H9 (cell line): ENCODE data around the gene RNU6-9. TPM values are rescaled to one million over a fixed set of nuclear protein-coding genes. Genes with fewer than 3 reads are reported as not detected.

ENCODE experiments used
- DNase-seq: peaks from one replicate; pipeline ENCODE4 v3.0.0-alpha.2; 2017
- H2AFZ ChIP-seq: one replicate; pipeline ENCODE4 v1.6.1; 2013; ENCODE audit warnings: mild to moderate bottlenecking, low read length, control low read depth, moderate library complexity
- H2AK5ac ChIP-seq: 2 replicates; pipeline ENCODE4 v1.6.1; 2013; ENCODE audit warnings: low read length, control low read depth, mixed read lengths; ENCODE audit not compliant: insufficient read length
- H2BK120ac ChIP-seq: one replicate; pipeline ENCODE4 v1.6.1; 2013; ENCODE audit warnings: low read depth, mild to moderate bottlenecking, low read length, control low read depth, inconsistent platforms; ENCODE audit not compliant: poor library complexity, severe bottlenecking
- H2BK12ac ChIP-seq: 2 replicates; pipeline ENCODE4 v1.6.1; 2013; ENCODE audit warnings: low read length, control low read depth, mixed read lengths, low read depth; ENCODE audit not compliant: insufficient read length
- H2BK15ac ChIP-seq: 2 replicates; pipeline ENCODE4 v1.6.1; 2013; ENCODE audit warnings: low read depth, low read length, control low read depth
- H2BK20ac ChIP-seq: one replicate; pipeline ENCODE4 v1.6.1; 2013; ENCODE audit warnings: low read depth, mild to moderate bottlenecking, low read length, control low read depth, inconsistent platforms; ENCODE audit not compliant: poor library complexity, severe bottlenecking
- H2BK5ac ChIP-seq: 2 replicates; pipeline ENCODE4 v1.6.1; 2013; ENCODE audit warnings: low read length, control low read depth, mixed read lengths; ENCODE audit not compliant: insufficient read length
- H3K14ac ChIP-seq: 2 replicates; pipeline ENCODE4 v1.6.1; 2013; ENCODE audit warnings: low read length, control low read depth; ENCODE audit not compliant: insufficient read depth
- H3K18ac ChIP-seq: 2 replicates; pipeline ENCODE4 v1.6.1; 2013; ENCODE audit warnings: low read depth, mild to moderate bottlenecking, mixed read lengths, low read length, control low read depth; ENCODE audit not compliant: insufficient read length
- H3K23ac ChIP-seq: 2 replicates; pipeline ENCODE4 v1.6.1; 2013; ENCODE audit warnings: low read length, control low read depth, mixed read lengths, low read depth; ENCODE audit not compliant: insufficient read length
- H3K23me2 ChIP-seq: 2 replicates; pipeline ENCODE4 v1.6.1; 2013; ENCODE audit warnings: low read depth, mild to moderate bottlenecking, mixed read lengths, low read length, control low read depth; ENCODE audit not compliant: insufficient read length, poor library complexity, severe bottlenecking
- H3K27ac ChIP-seq: 2 replicates; pipeline ENCODE4 v1.5.1; 2013; ENCODE audit warnings: low read length, control low read depth, mixed read lengths, low read depth; ENCODE audit not compliant: insufficient read length
- H3K27me3 ChIP-seq: 2 replicates; pipeline ENCODE4 v1.6.1; 2013; ENCODE audit warnings: low read length, control low read depth, inconsistent platforms; ENCODE audit not compliant: insufficient read depth
- H3K4ac ChIP-seq: 2 replicates; pipeline ENCODE4 v1.6.1; 2013; ENCODE audit warnings: low read depth, mild to moderate bottlenecking, control low read depth, inconsistent platforms, low read length, moderate library complexity
- H3K4me1 ChIP-seq: 2 replicates; pipeline ENCODE4 v1.6.1; 2013; ENCODE audit warnings: low read length, control low read depth, inconsistent platforms; ENCODE audit not compliant: insufficient read depth
- H3K4me2 ChIP-seq: 2 replicates; pipeline ENCODE4 v1.6.1; 2013; ENCODE audit warnings: low read length, control low read depth, mixed read lengths; ENCODE audit not compliant: insufficient read length, insufficient read depth
- H3K56ac ChIP-seq: 2 replicates; pipeline ENCODE4 v1.6.1; 2013; ENCODE audit warnings: low read depth, mild to moderate bottlenecking, mixed read lengths, low read length, control low read depth; ENCODE audit not compliant: insufficient read length
- H3K79me1 ChIP-seq: 2 replicates; pipeline ENCODE4 v1.6.1; 2013; ENCODE audit warnings: low read depth, mild to moderate bottlenecking, moderate library complexity, low read length, control low read depth, inconsistent platforms; ENCODE audit not compliant: insufficient read depth, poor library complexity, severe bottlenecking
- H3K79me2 ChIP-seq: 2 replicates; pipeline ENCODE4 v1.6.1; 2013; ENCODE audit warnings: low read length, control low read depth, inconsistent platforms; ENCODE audit not compliant: insufficient read depth
- H3K9ac ChIP-seq: 2 replicates; pipeline ENCODE4 v1.6.1; 2013; ENCODE audit warnings: low read length, control low read depth, mixed read lengths; ENCODE audit not compliant: insufficient read length; ENCODE audit errors: extremely low read depth
- H3K9me3 ChIP-seq: one replicate; pipeline ENCODE4 v1.6.1; 2013; ENCODE audit warnings: low read depth, low read length, inconsistent platforms; ENCODE audit not compliant: control insufficient read depth
- H3T11ph ChIP-seq: one replicate; pipeline ENCODE4 v1.6.1; 2013; ENCODE audit warnings: mild to moderate bottlenecking, low read length, control low read depth, inconsistent platforms
- H4K20me1 ChIP-seq: one replicate; pipeline ENCODE4 v1.6.1; 2013; ENCODE audit not compliant: control insufficient read depth, insufficient read length, insufficient read depth
- H4K5ac ChIP-seq: 2 replicates; pipeline ENCODE4 v1.6.1; 2013; ENCODE audit warnings: low read depth, mild to moderate bottlenecking, mixed read lengths, low read length, control low read depth; ENCODE audit not compliant: insufficient read length
- H4K8ac ChIP-seq: replicated peaks from 2 replicates; pipeline ENCODE4 v1.6.1; 2013; ENCODE audit warnings: low read length, control low read depth, mixed read lengths, low read depth; ENCODE audit not compliant: insufficient read length
- H4K91ac ChIP-seq: 2 replicates; pipeline ENCODE4 v1.6.1; 2013; ENCODE audit warnings: low read depth, mild to moderate bottlenecking, moderate library complexity, mixed read lengths, low read length, control low read depth; ENCODE audit not compliant: insufficient read length
- H3K27ac Mint-ChIP-seq, 3 experiments: 2 replicates in 2 of 3; 3 replicates in 1 of 3; pipeline ENCODE4 v1.8.0; 2020 to 2021; ENCODE audit warnings: mixed read lengths in 3 of 3, mild to moderate bottlenecking in 1 of 3, moderate library complexity in 1 of 3
- H3K27me3 Mint-ChIP-seq: 2 replicates; pipeline ENCODE4 v1.8.0; 2021; ENCODE audit warnings: low read depth, mild to moderate bottlenecking, moderate library complexity, mixed read lengths
- H3K36me3 Mint-ChIP-seq, 3 experiments: 2 replicates in 2 of 3; 3 replicates in 1 of 3; pipeline ENCODE4 v1.8.0; 2020 to 2021; ENCODE audit warnings: low read depth in 3 of 3, mixed read lengths in 3 of 3; ENCODE audit not compliant: insufficient read depth in 1 of 3
- H3K4me1 Mint-ChIP-seq, 2 experiments: 2 replicates each; pipeline ENCODE4 v1.8.0; 2020; ENCODE audit warnings: mixed read lengths in 2 of 2
- H3K4me3 Mint-ChIP-seq, 2 experiments: 2 replicates in 1 of 2; 3 replicates in 1 of 2; pipeline ENCODE4 v1.8.0; 2020 to 2021; ENCODE audit warnings: mild to moderate bottlenecking in 2 of 2, mixed read lengths in 2 of 2, moderate library complexity in 1 of 2
- H3K9me3 Mint-ChIP-seq, 2 experiments: 2 replicates in 1 of 2; 3 replicates in 1 of 2; pipeline ENCODE4 v1.8.0; 2020; ENCODE audit warnings: mild to moderate bottlenecking in 2 of 2, mixed read lengths in 2 of 2, moderate library complexity in 1 of 2
- WGBS: extraction: QIAGEN DNeasy Blood & Tissue Kit; methylation state at CpG from one replicate; pipeline ENCODE4 v1.1.7; 2013; ENCODE audit warnings: missing lambda C conversion rate, low lambda C conversion rate, mixed read lengths; ENCODE audit not compliant: insufficient read length; ENCODE audit errors: extremely low coverage; 5-methylcytosine and 5-hydroxymethylcytosine counted together
- total RNA-seq: library from RNA; stranded (reverse); gene quantifications from 2 replicates; pipeline ENCODE4 v1.2.1, GENCODE V29; 2021
- TF ChIP-seq, protein P1 (sequence below): fragments of 200-600 bp; sonication (generic); conservative IDR thresholded peaks from 3 replicates; pipeline ENCODE4 v1.8.0; 2021; ENCODE audit warnings: antibody characterized with exemption, mild to moderate bottlenecking

Gene RNU6-9
- total RNA-seq, 1 experiment from 2014 or later = not detected

DNA sequence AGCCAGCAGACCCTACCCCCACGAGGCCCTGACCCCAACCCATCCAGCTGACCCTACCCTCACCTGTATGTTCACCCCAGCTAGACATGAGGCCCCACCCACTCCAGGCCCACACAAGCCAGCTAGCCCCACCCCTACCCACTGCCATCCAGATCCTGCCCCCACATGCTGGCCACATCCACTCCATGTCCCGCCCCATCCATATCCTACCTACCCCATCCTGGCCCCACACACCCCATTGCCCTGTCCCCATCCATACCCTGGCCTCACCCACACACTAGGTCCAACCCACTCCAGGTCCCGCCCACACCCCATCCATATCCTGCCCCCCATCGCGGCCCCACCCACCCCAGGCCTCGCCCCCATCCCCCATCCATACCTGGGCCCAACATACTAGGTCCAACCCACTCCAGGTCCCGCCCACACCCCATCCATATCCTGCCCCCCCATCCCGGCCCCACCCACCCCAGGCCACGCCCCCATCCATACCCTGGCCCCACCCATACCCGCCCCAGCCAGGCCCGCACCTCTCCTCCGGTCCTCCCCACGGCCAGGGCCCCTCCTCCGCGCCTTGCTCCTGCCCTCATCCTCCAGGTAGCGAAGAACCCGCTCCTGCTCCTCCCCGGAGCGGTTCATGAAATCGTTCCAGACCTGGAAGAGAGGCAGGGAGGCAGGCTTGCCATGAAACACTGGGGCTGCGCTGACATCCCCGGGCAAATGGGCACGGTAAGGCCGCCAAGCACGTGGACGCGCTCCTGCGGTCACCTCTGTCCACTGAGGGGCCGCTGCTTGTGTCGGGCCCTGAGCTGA, 7.2 kb downstream of the RNU6-9 start:
- Histone ChIP-seq H3T11ph (no peak overlapping the region), H2AFZ (no peak overlapping the region), H4K8ac (no peak overlapping the region), H3K4me2 (no peak overlapping the region), H2BK15ac (no peak overlapping the region), H3K23me2 (no peaks in the 10 kb centered on the region), H3K56ac (no peak overlapping the region), H3K9ac (no peak overlapping the region), H3K4me1 (no peaks in the 10 kb centered on the region; the same call in 1 of the 2 replicates), H3K27ac (no peak overlapping the region), H3K18ac (no peak overlapping the region), H2BK12ac (no peak overlapping the region), H2BK120ac (no peak overlapping the region), H4K91ac (no peak overlapping the region), H2AK5ac (no peak overlapping the region), H3K14ac (no peak overlapping the region), H2BK5ac (no peak overlapping the region), H3K79me2 (peaks cover 3% of the 10 kb centered on the region; the same call in 1 of the 2 replicates), H3K79me1 (peaks cover 6% of the 10 kb centered on the region), H4K20me1 (no peaks in the 10 kb centered on the region), H3K27me3 (no peaks in the 10 kb centered on the region), H3K23ac (no peak overlapping the region), H3K9me3 (no peaks in the 10 kb centered on the region), H2BK20ac (no peak overlapping the region), H3K4ac (no peak overlapping the region), H4K5ac (no peak overlapping the region)
- Mint-ChIP-seq H3K27me3 (no peaks in the 10 kb centered on the region; the same call in 1 of the 2 replicates), H3K9me3 (no peaks in the 10 kb centered on the region), H3K27ac (0 out of 7 replicates have a peak overlapping the region, but pooled peaks of 1 of the 3 experiments have one; percentile 66), H3K4me3 (peak overlapping the region in 1 of 2 experiments; percentile 42; a peak in 1 of 5 replicates), H3K36me3 (peaks cover 2 to 29% (median 29%) of the 10 kb centered on the region in 3 experiments; a peak in 5 of 7 replicates), H3K4me1 (peaks cover 0 to 29% of the 10 kb centered on the region in 2 experiments; a peak in 2 of 4 replicates)
- peak; percentile 84 for DNase-seq
- no CpG with 5 or more reads among the region's 30 CpGs for WGBS
- TF ChIP-seq, protein P1, sequence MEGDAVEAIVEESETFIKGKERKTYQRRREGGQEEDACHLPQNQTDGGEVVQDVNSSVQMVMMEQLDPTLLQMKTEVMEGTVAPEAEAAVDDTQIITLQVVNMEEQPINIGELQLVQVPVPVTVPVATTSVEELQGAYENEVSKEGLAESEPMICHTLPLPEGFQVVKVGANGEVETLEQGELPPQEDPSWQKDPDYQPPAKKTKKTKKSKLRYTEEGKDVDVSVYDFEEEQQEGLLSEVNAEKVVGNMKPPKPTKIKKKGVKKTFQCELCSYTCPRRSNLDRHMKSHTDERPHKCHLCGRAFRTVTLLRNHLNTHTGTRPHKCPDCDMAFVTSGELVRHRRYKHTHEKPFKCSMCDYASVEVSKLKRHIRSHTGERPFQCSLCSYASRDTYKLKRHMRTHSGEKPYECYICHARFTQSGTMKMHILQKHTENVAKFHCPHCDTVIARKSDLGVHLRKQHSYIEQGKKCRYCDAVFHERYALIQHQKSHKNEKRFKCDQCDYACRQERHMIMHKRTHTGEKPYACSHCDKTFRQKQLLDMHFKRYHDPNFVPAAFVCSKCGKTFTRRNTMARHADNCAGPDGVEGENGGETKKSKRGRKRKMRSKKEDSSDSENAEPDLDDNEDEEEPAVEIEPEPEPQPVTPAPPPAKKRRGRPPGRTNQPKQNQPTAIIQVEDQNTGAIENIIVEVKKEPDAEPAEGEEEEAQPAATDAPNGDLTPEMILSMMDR = no peak
